IPS-NIHi7 (cell line): ENCODE results near the gene MFSD12.
"Not testable (repeated sequence)": the region's sequence is repeated elsewhere in the genome, so short reads cannot be mapped to it uniquely, and the experiment has no call there.

ENCODE experiments used
- DNase-seq: peaks from one replicate; pipeline ENCODE4 v3.0.0; 2012; ENCODE audit warnings: mixed read lengths; ENCODE audit errors: extremely low spot score

Gene MFSD12

GRCh38 chr19:3536429-3537100 is 20.8 kb downstream of the MFSD12 start:
- DNase-seq, result no peak

GRCh38 chr19:3535981-3536380 is 21.4 kb downstream of the MFSD12 start:
- no peak for DNase-seq

- no peak for DNase-seq
Measured at GRCh38 chr19:3535563-3535965, 21.8 kb downstream of the MFSD12 start.

GRCh38 chr19:3535235-3535535 is 22.2 kb downstream of the MFSD12 start:
- DNase-seq, result no peak

GRCh38 chr19:3534375-3535234 is 22.8 kb downstream of the MFSD12 start:
- no peak for DNase-seq

DNA sequence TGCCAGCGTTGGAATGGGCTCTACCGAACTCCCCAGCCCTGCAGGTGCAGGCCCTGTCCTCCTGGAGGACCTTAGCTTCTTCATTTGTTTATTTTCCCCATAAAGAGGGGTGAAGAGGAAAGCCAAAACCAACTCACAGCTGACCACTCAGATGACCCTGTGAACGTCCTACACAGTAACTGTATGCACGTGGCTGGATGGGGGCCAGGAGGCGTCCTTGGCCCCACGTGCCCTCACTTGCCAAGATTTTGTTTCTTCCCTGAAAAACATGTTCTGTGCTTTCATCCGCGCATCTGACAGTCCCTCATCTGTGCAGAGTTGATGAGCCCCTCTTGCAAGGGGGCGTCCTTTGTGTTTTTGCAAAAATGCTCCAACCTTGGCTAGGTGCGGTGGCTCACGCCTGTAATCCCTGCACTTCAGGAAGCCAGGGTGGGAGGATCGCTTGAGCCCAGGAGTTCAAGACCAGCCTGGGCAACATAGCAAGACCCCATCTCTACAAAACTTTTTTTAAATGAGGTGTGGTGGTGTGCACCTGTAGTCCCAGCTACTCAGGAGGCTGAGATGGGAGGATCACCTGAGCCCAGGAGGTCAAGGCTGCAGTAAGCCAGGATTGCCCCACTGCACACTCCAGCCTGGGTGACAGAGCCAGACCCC is 23.7 kb downstream of the MFSD12 start:
- no peak for DNase-seq

DNA sequence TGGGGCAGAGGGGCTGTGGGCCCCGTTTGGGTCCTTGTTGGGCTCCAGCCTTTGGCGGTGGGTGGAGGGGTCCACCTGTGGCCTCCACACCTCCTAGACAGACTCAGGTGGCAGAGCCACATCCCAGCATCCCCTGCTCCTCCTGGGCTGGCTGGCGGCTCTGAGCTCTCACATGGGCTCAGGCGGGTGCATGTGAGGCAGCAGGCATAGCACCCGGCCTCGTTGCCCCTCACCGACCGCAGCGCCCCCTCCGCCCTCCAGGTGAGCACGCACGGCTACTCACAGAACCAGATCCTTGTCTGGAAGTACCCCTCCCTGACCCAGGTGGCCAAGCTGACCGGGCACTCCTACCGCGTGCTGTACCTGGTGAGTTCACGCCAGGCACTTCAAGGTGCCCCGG is 24.4 kb downstream of the MFSD12 start:
- no peak for DNase-seq

DNA sequence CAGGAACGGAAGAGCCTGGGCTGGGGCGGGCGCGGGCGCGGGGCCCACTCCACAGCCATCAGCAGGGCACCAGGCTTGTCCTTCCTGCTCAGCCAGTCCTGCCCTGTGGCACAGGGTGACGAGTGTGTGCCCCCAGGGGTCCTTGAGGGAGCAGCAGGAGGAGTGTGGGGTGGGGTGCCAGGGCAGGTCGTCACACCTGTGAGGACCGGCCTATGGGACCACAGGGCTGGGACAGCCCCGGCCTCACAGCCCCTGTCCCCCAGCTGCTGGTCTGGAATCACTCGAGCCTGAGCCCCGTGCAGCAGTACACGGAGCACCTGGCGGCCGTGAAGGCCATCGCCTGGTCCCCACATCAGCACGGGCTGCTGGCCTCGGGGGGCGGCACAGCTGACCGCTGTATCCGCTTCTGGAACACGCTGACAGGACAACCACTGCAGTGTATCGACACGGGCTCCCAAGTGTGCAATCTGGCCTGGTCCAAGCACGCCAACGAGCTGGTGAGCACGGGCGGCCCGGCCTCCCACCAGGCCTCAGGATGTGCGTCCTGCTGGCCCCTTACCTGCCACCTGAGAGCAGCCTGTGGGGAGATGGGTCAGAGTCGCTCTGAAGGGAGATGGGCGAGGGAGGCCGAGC is 25.1 kb downstream of the MFSD12 start:
- no peak for DNase-seq

DNA sequence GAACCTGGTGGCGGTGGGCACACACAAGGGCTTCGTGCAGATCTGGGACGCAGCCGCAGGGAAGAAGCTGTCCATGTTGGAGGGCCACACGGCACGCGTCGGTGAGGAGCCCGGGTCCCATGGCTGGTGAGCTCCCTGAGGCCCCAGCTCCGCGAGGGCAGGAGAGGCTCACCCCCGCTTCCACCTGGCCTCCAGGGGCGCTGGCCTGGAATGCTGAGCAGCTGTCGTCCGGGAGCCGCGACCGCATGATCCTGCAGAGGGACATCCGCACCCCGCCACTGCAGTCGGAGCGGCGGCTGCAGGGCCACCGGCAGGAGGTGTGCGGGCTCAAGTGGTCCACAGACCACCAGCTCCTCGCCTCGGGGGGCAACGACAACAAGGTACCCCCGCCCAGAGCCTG is 25.7 kb downstream of the MFSD12 start:
- DNase-seq, result no peak

- DNase-seq, result no peak
Measured at GRCh38 chr19:3530389-3530788, 27.0 kb downstream of the MFSD12 start.

GRCh38 chr19:3529299-3529698 is 28.1 kb downstream of the MFSD12 start:
- DNase-seq, result not testable (repeated sequence)

GRCh38 chr19:3528539-3529211 is 28.7 kb downstream of the MFSD12 start:
- DNase-seq, result no peak

DNA sequence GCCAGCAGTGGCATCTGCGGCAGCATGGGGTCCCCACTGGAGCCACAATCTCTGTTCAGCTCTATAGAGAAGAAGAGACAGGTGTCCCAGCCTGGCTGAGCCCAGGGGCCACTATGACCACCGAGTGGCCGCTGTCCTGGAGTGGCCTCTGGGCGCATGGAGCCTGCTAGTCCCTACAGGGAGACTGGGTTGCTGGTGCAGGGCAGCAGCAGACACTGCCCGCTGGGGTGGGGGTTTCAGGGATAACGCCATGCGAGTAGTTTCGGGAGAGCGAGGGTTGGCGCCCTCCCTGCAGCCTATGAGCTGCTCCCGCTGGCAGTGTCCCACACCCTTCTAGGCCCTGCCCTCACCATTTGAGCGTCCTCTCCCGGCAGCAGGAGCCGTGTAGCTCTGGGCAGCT is 29.3 kb downstream of the MFSD12 start:
- DNase-seq, result no peak

- no peak for DNase-seq
Measured at GRCh38 chr19:3527238-3527910, 30.0 kb downstream of the MFSD12 start.

DNA sequence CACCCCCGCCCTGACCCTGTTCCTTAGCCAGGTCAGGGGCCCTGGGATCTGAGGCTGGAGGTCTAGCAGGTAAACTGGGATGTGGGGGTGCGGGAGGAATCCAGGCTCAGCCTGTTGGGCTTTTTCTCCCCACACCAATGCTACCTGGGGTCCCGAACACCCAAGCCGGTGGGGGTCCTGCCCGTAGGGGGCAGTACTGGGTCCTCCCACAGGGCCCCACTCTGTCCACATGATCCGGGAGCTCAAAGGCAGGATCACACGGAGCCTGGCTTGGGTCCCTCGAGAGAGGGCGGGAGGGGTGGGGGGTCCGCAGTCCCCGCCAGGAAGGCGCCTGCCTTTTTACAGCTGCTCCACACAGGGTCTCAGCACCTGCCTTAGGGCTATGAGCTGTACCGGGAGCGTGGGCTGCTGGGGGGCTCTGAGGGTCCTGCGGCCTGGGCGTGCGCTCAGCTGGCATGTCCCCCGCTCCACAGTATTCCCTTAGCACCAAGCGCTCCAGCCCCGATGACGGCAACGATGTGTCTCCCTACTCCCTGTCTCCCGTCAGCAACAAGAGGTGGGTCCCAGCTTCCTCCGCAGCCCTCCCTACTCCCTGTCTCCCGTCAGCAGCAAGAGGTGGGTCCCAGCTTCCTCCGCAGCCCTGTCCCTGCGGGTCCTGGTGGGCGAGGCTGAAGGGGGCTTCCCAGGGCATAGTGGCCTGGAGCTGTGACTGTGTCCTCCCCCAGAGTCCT is 30.7 kb downstream of the MFSD12 start:
- no peak for DNase-seq

DNA sequence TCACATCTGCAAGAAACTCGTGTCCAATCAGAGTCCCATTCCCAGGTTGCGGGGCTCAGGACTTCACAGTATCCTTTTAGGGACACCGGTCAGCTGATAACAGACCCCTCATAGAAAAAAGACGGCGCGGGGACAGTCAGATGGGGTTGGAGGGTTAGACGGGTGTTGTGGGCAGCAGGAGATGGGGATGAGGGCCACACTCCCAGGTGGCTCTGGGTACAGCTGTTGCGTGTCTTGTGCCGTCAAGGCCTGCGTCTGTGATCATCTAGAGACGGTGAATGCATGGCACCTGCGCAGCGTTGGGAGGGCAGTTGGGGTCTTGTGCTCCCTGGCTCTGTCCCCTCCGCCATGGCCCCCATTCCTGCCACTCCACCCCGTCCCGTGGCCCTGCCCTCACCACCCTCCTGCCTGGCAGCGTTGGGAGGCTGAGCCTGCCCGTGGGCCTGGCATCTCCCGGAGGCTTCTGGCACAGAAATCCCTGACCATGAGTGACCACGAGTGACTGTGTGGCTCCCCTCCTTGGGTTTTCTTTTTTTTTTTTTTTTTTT is 32.4 kb downstream of the MFSD12 start:
- DNase-seq, result no peak

DNA sequence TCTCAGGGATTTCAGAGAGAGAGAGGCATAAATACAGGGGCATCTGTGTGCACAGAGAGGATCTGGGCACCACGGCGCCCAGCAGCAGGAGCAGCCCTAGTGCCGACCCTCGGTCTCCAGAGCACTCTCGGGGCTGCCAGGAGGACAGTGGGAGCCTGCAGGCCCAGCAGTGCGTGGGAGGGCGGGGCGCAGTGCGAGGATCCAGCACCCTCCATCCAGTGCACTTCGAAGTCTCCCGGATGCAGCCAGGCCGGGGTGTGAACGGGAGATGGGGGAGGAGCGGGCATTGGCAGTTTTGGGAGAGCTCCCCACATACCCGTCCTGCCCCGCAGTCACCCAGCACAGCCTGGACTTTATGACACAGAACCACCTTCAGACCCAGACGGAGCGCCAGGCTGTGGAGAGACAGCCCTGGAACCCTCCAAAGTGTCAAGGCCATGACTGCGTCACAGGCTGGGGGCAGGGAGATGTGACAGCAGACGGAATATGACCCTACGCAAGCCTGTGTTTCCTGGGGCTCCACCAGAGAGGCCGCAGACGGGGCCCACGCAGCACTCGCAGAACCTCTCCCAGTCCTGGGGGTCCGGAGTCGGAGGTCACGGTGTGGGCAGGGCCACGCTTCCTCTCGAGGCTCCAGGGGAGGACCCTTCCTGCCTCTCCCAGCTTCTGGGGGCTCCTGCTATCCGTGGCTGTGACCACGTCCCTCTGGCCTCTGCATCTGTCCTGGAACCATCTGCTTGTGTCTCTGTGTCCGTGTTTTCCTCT is 33.1 kb downstream of the MFSD12 start:
- DNase-seq, result no peak

GRCh38 chr19:3523361-3524077 is 33.9 kb downstream of the MFSD12 start:
- DNase-seq, result no peak
